ENCODE results near the gene EMILIN2. TPM values are rescaled to one million over a fixed set of nuclear protein-coding genes. Genes with fewer than 3 reads are reported as not detected.

Gene EMILIN2
- total RNA-seq, 4 donors from 2014 or later: 10.8 to 24.2 (median 16.7) TPM

DNA sequence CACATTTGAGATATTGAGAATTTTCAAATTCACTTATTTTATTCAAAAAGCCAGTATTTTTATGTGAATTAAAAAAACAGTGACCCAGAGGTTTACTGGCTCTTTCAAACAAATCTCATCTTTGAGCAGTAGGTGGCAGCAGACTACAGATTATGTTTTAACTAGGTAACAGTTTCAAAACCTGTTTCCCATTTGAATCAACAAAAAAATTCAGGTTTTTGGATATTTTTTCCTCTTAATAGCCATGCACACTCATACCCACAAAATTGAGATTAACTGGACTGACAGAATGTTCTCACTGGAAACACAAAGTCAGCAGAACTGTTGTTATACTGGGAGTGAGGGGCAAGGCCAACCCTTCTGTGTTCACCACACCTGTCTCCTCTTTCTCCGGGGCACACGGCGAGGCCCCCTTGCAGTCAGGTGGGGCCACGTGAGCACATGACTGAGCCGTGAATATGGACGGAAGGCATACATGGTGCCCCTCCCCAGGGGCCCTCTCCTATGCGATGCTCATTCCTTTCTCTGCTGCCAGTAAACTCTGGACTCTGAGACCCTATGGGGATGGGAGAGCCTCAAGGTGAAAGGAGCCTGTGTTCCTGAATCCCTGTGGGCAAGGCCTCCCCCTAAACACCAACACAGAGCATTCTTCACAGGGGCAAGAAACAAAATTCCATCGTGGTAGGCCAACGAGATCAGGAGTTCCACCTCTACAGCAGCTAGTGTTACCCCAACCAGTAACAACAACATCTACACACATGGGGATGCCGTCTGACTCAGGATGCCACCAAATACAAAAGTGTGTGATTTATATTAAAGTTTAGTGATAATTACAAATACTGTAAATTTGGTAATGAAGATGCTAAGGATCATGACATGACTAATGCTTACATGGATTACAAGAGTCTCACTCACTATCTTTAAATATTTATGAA lies 85.7 kb downstream of the EMILIN2 start:
- Histone ChIP-seq H3K4me3 (no peak overlapping the region), H3K4me1 (peaks cover 0 to 21% (median 16%) of the 10 kb centered on the region in 4 donors), H3K36me3 (peaks cover 0 to 58% (median 45%) of the 10 kb centered on the region in 4 donors), H3K27me3 (no peaks in the 10 kb centered on the region), H3K9me3 (no peaks in the 10 kb centered on the region), H3K27ac (replicated peaks in 1 of 4) (no peak overlapping the region)
- intact Hi-C loops (cut with DNase I): loop anchor here (1.0 to 10.0 kb wide), 5 partner anchors 52 to 315 kb away; partner anchors contain the start of gene MYL12A
- peak; percentile 75 for DNase-seq (ENCODE audit: extremely low spot score)
- 37% methylated on average over 10 of the region's 10 CpGs for WGBS
- TF ChIP-seq, protein P1, sequence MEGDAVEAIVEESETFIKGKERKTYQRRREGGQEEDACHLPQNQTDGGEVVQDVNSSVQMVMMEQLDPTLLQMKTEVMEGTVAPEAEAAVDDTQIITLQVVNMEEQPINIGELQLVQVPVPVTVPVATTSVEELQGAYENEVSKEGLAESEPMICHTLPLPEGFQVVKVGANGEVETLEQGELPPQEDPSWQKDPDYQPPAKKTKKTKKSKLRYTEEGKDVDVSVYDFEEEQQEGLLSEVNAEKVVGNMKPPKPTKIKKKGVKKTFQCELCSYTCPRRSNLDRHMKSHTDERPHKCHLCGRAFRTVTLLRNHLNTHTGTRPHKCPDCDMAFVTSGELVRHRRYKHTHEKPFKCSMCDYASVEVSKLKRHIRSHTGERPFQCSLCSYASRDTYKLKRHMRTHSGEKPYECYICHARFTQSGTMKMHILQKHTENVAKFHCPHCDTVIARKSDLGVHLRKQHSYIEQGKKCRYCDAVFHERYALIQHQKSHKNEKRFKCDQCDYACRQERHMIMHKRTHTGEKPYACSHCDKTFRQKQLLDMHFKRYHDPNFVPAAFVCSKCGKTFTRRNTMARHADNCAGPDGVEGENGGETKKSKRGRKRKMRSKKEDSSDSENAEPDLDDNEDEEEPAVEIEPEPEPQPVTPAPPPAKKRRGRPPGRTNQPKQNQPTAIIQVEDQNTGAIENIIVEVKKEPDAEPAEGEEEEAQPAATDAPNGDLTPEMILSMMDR (IDR thresholded peaks at IDR 0.05): peak; percentile 66 to 78 (median 76)
- TF ChIP-seq POLR2A (IDR thresholded peaks at IDR 0.05; ENCODE audit: low read depth): no peak
- no peak for TF ChIP-seq POLR2AphosphoS5 (IDR thresholded peaks at IDR 0.05)

GRCh38 chr18:2933995-2934394 lies 87.2 kb downstream of the EMILIN2 start:
- no peaks in the 10 kb centered on the region for H3K27me3 ChIP-seq
- no peak overlapping the region for H3K27ac ChIP-seq (replicated peaks in 1 of 4)
- H3K36me3 ChIP-seq: peaks cover 5 to 57% (median 44%) of the 10 kb centered on the region in 4 donors
- TF ChIP-seq POLR2A (IDR thresholded peaks at IDR 0.05; ENCODE audit: low read depth): no peak
- no peak for DNase-seq (ENCODE audit: extremely low spot score)
- no peaks in the 10 kb centered on the region for H3K9me3 ChIP-seq
- no peak overlapping the region for H3K4me3 ChIP-seq
- WGBS: 84% methylated on average over 3 of the region's 3 CpGs
- intact Hi-C loops (cut with DNase I): loop anchor here (5.0 to 10.0 kb wide), 4 partner anchors 51 to 313 kb away; partner anchors contain the start of gene MYL12A
- H3K4me1 ChIP-seq: peaks cover 0 to 21% (median 16%) of the 10 kb centered on the region in 4 donors

DNA sequence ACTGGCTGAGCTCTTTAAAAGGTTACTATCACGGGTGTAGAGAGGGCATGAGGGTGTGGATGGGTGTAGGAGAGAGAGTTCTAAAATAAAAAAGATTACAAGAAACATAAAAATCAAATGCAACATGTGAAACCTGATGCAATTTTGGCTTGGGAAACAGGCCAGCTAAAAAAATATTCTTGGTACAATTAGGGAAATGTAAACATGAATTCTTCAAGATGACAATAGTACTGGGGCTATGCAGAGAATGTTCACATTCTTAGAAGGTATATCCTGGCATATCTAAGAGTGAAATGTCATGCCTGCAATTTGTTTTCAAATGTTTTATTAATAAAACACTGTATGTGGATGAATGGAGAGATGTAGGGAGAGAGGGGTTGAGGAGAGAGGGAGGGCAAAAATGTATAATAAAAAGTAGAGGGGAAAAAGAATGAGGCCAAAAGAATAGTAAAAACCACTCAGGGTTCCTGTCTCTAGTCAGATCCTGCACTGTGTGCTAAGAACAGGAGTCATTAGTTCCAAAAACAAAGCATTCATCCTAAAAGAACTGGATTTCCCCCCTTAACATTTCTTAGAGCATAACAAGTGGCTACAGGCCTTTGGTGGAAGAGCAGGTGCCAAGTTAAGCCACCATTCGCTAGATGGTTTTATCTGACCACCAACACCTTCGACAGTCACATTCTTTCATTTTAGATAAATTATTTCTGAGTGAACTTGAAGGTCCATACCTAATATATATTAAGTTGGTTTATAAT lies 88.8 kb downstream of the EMILIN2 start:
- no peak for TF ChIP-seq POLR2A (IDR thresholded peaks at IDR 0.05; ENCODE audit: low read depth)
- no peak for DNase-seq (ENCODE audit: extremely low spot score)
- Histone ChIP-seq H3K4me1 (peaks cover 0 to 21% (median 16%) of the 10 kb centered on the region in 4 donors), H3K27me3 (no peaks in the 10 kb centered on the region), H3K4me3 (no peak overlapping the region), H3K36me3 (peaks cover 10 to 49% (median 38%) of the 10 kb centered on the region in 4 donors), H3K27ac (replicated peaks in 1 of 4) (peak overlapping the region in 1 of 4 donors; percentile 1), H3K9me3 (no peaks in the 10 kb centered on the region)
- intact Hi-C loops (cut with DNase I): loop anchor here (10.0 kb wide), 1 partner anchor 49 kb away; no protein-coding TSS in a partner anchor
- WGBS: 71% methylated on average over 3 of the region's 3 CpGs

- H3K36me3 ChIP-seq: peaks cover 10 to 41% (median 28%) of the 10 kb centered on the region in 4 donors
- TF ChIP-seq POLR2A (IDR thresholded peaks at IDR 0.05; ENCODE audit: low read depth) (no peak), POLR2AphosphoS5 (IDR thresholded peaks at IDR 0.05) (no peak), EP300 (IDR thresholded peaks at IDR 0.05) (no peak)
- TF ChIP-seq, protein P1 (IDR thresholded peaks at IDR 0.05): no peak
- no peak overlapping the region for H3K27ac ChIP-seq (replicated peaks in 1 of 4)
- H3K4me1 ChIP-seq: peaks cover 0 to 12% (median 10%) of the 10 kb centered on the region in 4 donors
- 91% methylated on average over 7 of the region's 7 CpGs for WGBS
- H3K9me3 ChIP-seq: no peaks in the 10 kb centered on the region
- intact Hi-C loops (cut with DNase I): loop anchor here (10.0 kb wide), 1 partner anchor 45 kb away; no protein-coding TSS in a partner anchor
- H3K27me3 ChIP-seq: no peaks in the 10 kb centered on the region
- no peak for DNase-seq (ENCODE audit: extremely low spot score)
- H3K4me3 ChIP-seq: no peak overlapping the region
These were observed 92.5 kb downstream of the EMILIN2 start for GRCh38 chr18:2939317-2939716.

GRCh38 chr18:2948038-2948437 lies 101.2 kb downstream of the EMILIN2 start:
- WGBS: 30% methylated on average over 3 of the region's 3 CpGs
- peaks cover 2 to 11% (median 11%) of the 10 kb centered on the region in 4 donors for H3K4me1 ChIP-seq
- no peaks in the 10 kb centered on the region for H3K9me3 ChIP-seq
- intact Hi-C loops (cut with DNase I): loop anchor here (5.0 kb wide), 1 partner anchor 114 kb away; no protein-coding TSS in a partner anchor
- TF ChIP-seq, protein P1 (IDR thresholded peaks at IDR 0.05): peak in 2 of 3 experiments; percentile 34 to 50
- no peak for TF ChIP-seq POLR2AphosphoS5 (IDR thresholded peaks at IDR 0.05)
- no peak overlapping the region for H3K27ac ChIP-seq (replicated peaks in 1 of 4)
- no peak for DNase-seq (ENCODE audit: extremely low spot score)
- H3K36me3 ChIP-seq: peaks cover 0 to 42% (median 31%) of the 10 kb centered on the region in 4 donors
- H3K4me3 ChIP-seq: no peak overlapping the region
- no peaks in the 10 kb centered on the region for H3K27me3 ChIP-seq
